ENCODE data around the gene CBX2. TPM values are rescaled to one million over a fixed set of nuclear protein-coding genes. Genes with fewer than 3 reads are reported as not detected.
A peak's percentile ranks its signal among the peaks of the same experiment; 100 is the strongest.

CBX2 gene
- total RNA-seq, 2 donors from 2014 or later = 1.6 to 2.0 TPM

DNA sequence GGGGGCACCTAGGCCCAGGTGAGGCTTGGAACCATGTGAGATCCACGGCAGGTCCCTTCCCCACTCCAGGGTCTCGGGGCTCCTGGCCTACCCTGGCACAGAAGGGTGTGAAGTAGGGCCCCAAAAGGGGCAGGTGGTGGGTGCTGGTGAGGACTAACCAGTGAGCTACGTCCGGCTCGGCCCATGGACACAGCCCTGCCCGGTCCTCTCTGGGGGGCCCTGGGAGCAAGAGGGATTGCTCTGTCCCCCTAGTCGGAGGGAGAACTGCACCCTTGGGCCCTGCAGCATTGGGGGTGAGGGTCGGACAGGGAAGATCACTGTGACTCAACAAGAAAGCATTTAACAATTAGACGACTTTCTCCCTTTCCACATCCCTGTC lies 44.3 kb upstream of the CBX2 start:
- H3K4me1 ChIP-seq = peaks cover 13% of the 10 kb centered on the region
- no peak for TF ChIP-seq CTCF (IDR thresholded peaks at IDR 0.05)
- no peak for TF ChIP-seq POLR2A (IDR thresholded peaks at IDR 0.05)
- no peaks in the 10 kb centered on the region for H3K27me3 ChIP-seq
- no peaks in the 10 kb centered on the region for H3K9me3 ChIP-seq
- no peaks in the 10 kb centered on the region for H3K36me3 ChIP-seq (replicated peaks in 1 of 2; ENCODE audit: insufficient read depth in 1 of 2, low read depth in 2 of 2)
- H3K27ac ChIP-seq = peak overlapping the region in 2 of 4 donors; percentile 45 to 74
- ATAC-seq = no peak
- intact Hi-C loops (cut with DNase I) = no loop called here
- no peak overlapping the region for H3K4me3 ChIP-seq
- 75 to 76% methylated on average over 4 to 9 of the region's 9 CpGs for WGBS, 2 donors
- no peak for DNase-seq

GRCh38 chr17:79735096-79735495 lies 42.9 kb upstream of the CBX2 start:
- peaks cover 23% of the 10 kb centered on the region for H3K4me1 ChIP-seq
- H3K27me3 ChIP-seq = no peaks in the 10 kb centered on the region
- no peak overlapping the region for H3K27ac ChIP-seq
- intact Hi-C loops (cut with DNase I) = no loop called here
- H3K9me3 ChIP-seq = no peaks in the 10 kb centered on the region
- H3K4me3 ChIP-seq = no peak overlapping the region
- no peak for DNase-seq
- TF ChIP-seq POLR2A (IDR thresholded peaks at IDR 0.05) (no peak), CTCF (IDR thresholded peaks at IDR 0.05) (no peak)
- H3K36me3 ChIP-seq (replicated peaks in 1 of 2; ENCODE audit: insufficient read depth in 1 of 2, low read depth in 2 of 2) = no peaks in the 10 kb centered on the region
- WGBS, 2 donors = 91 to 93% methylated on average over 23 to 32 of the region's 32 CpGs
- no peak for ATAC-seq

- 71 to 77% methylated on average over 16 to 27 of the region's 30 CpGs for WGBS, 2 donors
- no peak for DNase-seq
- no peak for TF ChIP-seq POLR2A (IDR thresholded peaks at IDR 0.05)
- no peak for TF ChIP-seq CTCF (IDR thresholded peaks at IDR 0.05)
- Histone ChIP-seq H3K27me3 (no peaks in the 10 kb centered on the region), H3K9me3 (no peaks in the 10 kb centered on the region), H3K4me1 (peaks cover 44% of the 10 kb centered on the region), H3K36me3 (replicated peaks in 1 of 2; ENCODE audit: insufficient read depth in 1 of 2, low read depth in 2 of 2) (no peaks in the 10 kb centered on the region), H3K4me3 (no peak overlapping the region), H3K27ac (peak overlapping the region in 1 of 4 donors; percentile 72)
- intact Hi-C loops (cut with DNase I) = no loop called here
- no peak for ATAC-seq
These were observed 40.7 kb upstream of the CBX2 start for GRCh38 chr17:79737046-79737921.

- H3K4me3 ChIP-seq = no peak overlapping the region
- intact Hi-C loops (cut with DNase I) = no loop called here
- 67 to 84% methylated on average over 3 to 17 of the region's 17 CpGs for WGBS, 2 donors
- DNase-seq (no peak), ATAC-seq (no peak)
- H3K9me3 ChIP-seq = no peaks in the 10 kb centered on the region
- TF ChIP-seq POLR2A (IDR thresholded peaks at IDR 0.05) = no peak
- TF ChIP-seq CTCF (IDR thresholded peaks at IDR 0.05) = no peak
- H3K4me1 ChIP-seq = peaks cover 45% of the 10 kb centered on the region
- peak overlapping the region in 3 of 4 donors; percentile 72 to 84 (median 83) for H3K27ac ChIP-seq
- H3K27me3 ChIP-seq = no peaks in the 10 kb centered on the region
- H3K36me3 ChIP-seq (replicated peaks in 1 of 2; ENCODE audit: insufficient read depth in 1 of 2, low read depth in 2 of 2) = no peaks in the 10 kb centered on the region
These were observed 39.9 kb upstream of the CBX2 start for GRCh38 chr17:79737922-79738578.
